ENCODE data around the gene SLC9A1.

SLC9A1 gene

GRCh38 chr1:27060891-27061290, 94.0 kb downstream of the SLC9A1 start:
- no peak for DNase-seq

- DNase-seq = no peak
These were observed 95.8 kb downstream of the SLC9A1 start for GRCh38 chr1:27058966-27059669.

- no peak for DNase-seq
These were observed 96.9 kb downstream of the SLC9A1 start for GRCh38 chr1:27057801-27058625.

- no peak for DNase-seq
These were observed 97.5 kb downstream of the SLC9A1 start for GRCh38 chr1:27057389-27057788.

GRCh38 chr1:27053977-27054753, 100.8 kb downstream of the SLC9A1 start:
- DNase-seq = no peak

DNA sequence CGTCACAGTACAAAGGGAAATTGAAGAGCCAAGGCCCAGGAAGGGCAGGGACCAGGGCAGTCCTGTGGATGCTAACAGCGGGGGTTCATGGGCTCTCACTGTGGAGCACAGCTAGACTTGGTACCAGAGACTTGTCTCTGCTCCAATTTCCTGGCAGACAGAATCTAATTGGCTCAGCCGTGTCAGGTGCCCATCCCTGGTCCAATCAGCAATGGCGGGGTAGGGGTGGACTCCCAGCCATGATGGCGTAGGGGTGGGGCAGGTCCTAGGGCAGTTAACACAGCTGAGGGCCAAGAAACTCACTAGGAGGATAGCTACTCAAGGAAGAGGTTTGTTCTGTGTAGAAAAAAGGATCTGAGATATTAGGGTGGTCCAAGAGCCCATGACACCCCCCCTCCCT, 102.4 kb downstream of the SLC9A1 start:
- DNase-seq = no peak

- DNase-seq = no peak
These were observed 105.3 kb downstream of the SLC9A1 start for GRCh38 chr1:27049607-27050006.

DNA sequence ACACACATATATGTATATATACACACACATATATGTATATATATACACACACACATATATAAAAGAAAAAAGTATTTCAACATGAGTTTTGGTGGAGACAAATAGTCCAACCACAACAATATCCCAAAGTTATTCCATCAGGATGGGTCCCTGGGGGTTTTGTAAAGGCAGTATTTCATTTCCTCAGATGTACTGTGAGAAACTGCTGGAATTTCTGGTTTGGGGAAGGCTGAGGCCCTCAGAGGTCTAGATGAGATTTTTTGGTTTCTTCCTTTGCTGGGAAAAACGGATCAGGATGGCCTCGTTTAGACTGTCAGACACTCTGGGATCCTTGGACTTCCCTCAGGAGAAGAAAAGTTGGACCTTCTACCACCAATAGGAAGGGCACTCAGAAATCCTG, 105.8 kb downstream of the SLC9A1 start:
- no peak for DNase-seq

Data from NCI-H1930 (cell line).